Caco-2 (cell line): ENCODE measurements around the gene RYR2. TPM values are rescaled to one million over a fixed set of nuclear protein-coding genes. Genes with fewer than 3 reads are reported as not detected.

ENCODE experiments used
- BruUV-seq: library from RNA; stranded (reverse); fragments of 400-500 nt; replicated peaks from 2 replicates; lab custom pipeline; 2021; lab: Mats Ljungman, UMichigan
- CTCF ChIA-PET: fragments of 300-600 bp; sonication (Branson Sonifier 250); formaldehyde crosslinking; loops from one replicate; lab custom pipeline; 2022; ENCODE audit warnings: antibody characterized with exemption; lab: Charles Lee
- POLR2A ChIA-PET: fragments of 300-600 bp; sonication (Branson Sonifier 250); formaldehyde crosslinking; loops from one replicate; lab custom pipeline; 2022; ENCODE audit warnings: antibody characterized with exemption; lab: Charles Lee
- DNase-seq, 2 experiments: peaks; one replicate each; pipeline versions ENCODE4 v3.0.0 to v3.0.0-alpha.2; 2020 to 2022
- H3K27me3 ChIP-seq: replicated peaks from 2 replicates; pipeline ENCODE4 v1.6.0; 2011; ENCODE audit warnings: low read length; ENCODE audit not compliant: control insufficient read depth, insufficient read depth
- H3K36me3 ChIP-seq: 2 replicates; pipeline ENCODE4 v1.5.1; 2011; ENCODE audit warnings: low read length; ENCODE audit not compliant: control insufficient read depth, insufficient read depth
- H3K4me1 ChIP-seq: fragments of 250-450 bp; sonication (Bioruptor Pico); 2 replicates; pipeline ENCODE4 v1.5.1; 2020; ENCODE audit warnings: mild to moderate bottlenecking
- H3K4me3 ChIP-seq: 2 replicates; pipeline ENCODE4 v1.5.1; 2011; ENCODE audit warnings: low read depth, mild to moderate bottlenecking, control low read depth, low read length
- H3K9me3 ChIP-seq: fragments of 250-450 bp; sonication (Bioruptor Pico); 2 replicates; pipeline ENCODE4 v1.5.1; 2020; ENCODE audit warnings: mild to moderate bottlenecking, moderate library complexity
- H3K27ac Mint-ChIP-seq: one replicate; pipeline ENCODE4 v1.8.0; 2022; ENCODE audit warnings: mixed read lengths; ENCODE audit not compliant: unreplicated experiment
- H3K27me3 Mint-ChIP-seq: one replicate; pipeline ENCODE4 v1.8.0; 2022; ENCODE audit warnings: mixed read lengths; ENCODE audit not compliant: insufficient read depth, unreplicated experiment
- H3K36me3 Mint-ChIP-seq: one replicate; pipeline ENCODE4 v1.8.0; 2022; ENCODE audit warnings: mild to moderate bottlenecking, mixed read lengths; ENCODE audit not compliant: insufficient read depth, unreplicated experiment
- H3K4me1 Mint-ChIP-seq: one replicate; pipeline ENCODE4 v1.8.0; 2022; ENCODE audit warnings: low read depth, mixed read lengths; ENCODE audit not compliant: unreplicated experiment
- H3K4me3 Mint-ChIP-seq: one replicate; pipeline ENCODE4 v1.8.0; 2022; ENCODE audit warnings: mild to moderate bottlenecking, moderate library complexity, mixed read lengths; ENCODE audit not compliant: unreplicated experiment
- H3K9me3 Mint-ChIP-seq: one replicate; pipeline ENCODE4 v1.8.0; 2022; ENCODE audit warnings: mixed read lengths; ENCODE audit not compliant: unreplicated experiment
- CTCF ChIP-seq, 2 experiments: fragments of 200-600 bp in 1 of 2; IDR thresholded peaks; 1 replicate in 1 of 2; 2 replicates in 1 of 2; pipeline versions ENCODE4 v1.5.1 to v1.8.0; 2011 to 2022; ENCODE audit warnings: antibody characterized with exemption in 1 of 2, control low read depth in 1 of 2, inconsistent platforms in 1 of 2, low read depth in 1 of 2, low read length in 1 of 2, mild to moderate bottlenecking in 1 of 2, moderate library complexity in 1 of 2; ENCODE audit not compliant: insufficient read depth in 1 of 2, severe bottlenecking in 1 of 2, unreplicated experiment in 1 of 2
- intact Hi-C: fragments of 100-400 bp; cut with micrococcal nuclease; formaldehyde crosslinking; loops from one replicate; pipeline ENCODE4 v1.10.0; 2022; ENCODE audit not compliant: unreplicated experiment
- total RNA-seq: library from RNA; stranded (reverse); gene quantifications from 2 replicates; pipeline ENCODE4 v1.2.3, GENCODE V29; 2022

RYR2 gene
- total RNA-seq, 1 experiment from 2014 or later = 3.4 TPM

GRCh38 chr1:237786066-237786719, 744.2 kb downstream of the RYR2 start:
- BruUV-seq = no TSS peak
- CTCF ChIA-PET = no interaction called here

GRCh38 chr1:237788069-237788468, 746.1 kb downstream of the RYR2 start:
- Histone ChIP-seq H3K9me3 (no peaks in the 10 kb centered on the region), H3K4me1 (no peaks in the 10 kb centered on the region), H3K4me3 (no peak overlapping the region), H3K36me3 (no peaks in the 10 kb centered on the region), H3K27me3 (no peaks in the 10 kb centered on the region)
- H3K4me3 Mint-ChIP-seq = no peak overlapping the region
- no peak for TF ChIP-seq CTCF (IDR thresholded peaks at IDR 0.05; ENCODE audit: insufficient read depth in 1 of 2, low read depth in 1 of 2, low read length in 1 of 2, severe bottlenecking in 1 of 2, unreplicated experiment in 1 of 2)
- CTCF ChIA-PET = no interaction called here
- BruUV-seq = no TSS peak
- no peaks in the 10 kb centered on the region for H3K36me3 Mint-ChIP-seq
- no peak overlapping the region for H3K27ac Mint-ChIP-seq
- POLR2A ChIA-PET = no interaction called here
- DNase-seq = no peak
- H3K9me3 Mint-ChIP-seq = peaks cover 9% of the 10 kb centered on the region
- H3K27me3 Mint-ChIP-seq = no peaks in the 10 kb centered on the region
- H3K4me1 Mint-ChIP-seq = no peaks in the 10 kb centered on the region
- intact Hi-C loops = no loop called here

More at GRCh38 chr1:237786066-237786719, 744.2 kb downstream of the RYR2 start:
- TF ChIP-seq CTCF (IDR thresholded peaks at IDR 0.05; ENCODE audit: insufficient read depth in 1 of 2, low read depth in 1 of 2, low read length in 1 of 2, severe bottlenecking in 1 of 2, unreplicated experiment in 1 of 2) = no peak
- intact Hi-C loops = no loop called here
- no peaks in the 10 kb centered on the region for H3K36me3 Mint-ChIP-seq
- no peaks in the 10 kb centered on the region for H3K4me1 Mint-ChIP-seq
- Histone ChIP-seq H3K27me3 (no peaks in the 10 kb centered on the region), H3K36me3 (no peaks in the 10 kb centered on the region), H3K4me3 (no peak overlapping the region), H3K4me1 (no peaks in the 10 kb centered on the region), H3K9me3 (no peaks in the 10 kb centered on the region)
- H3K27ac Mint-ChIP-seq = no peak overlapping the region
- POLR2A ChIA-PET = no interaction called here
- peaks cover 9% of the 10 kb centered on the region for H3K9me3 Mint-ChIP-seq
- H3K27me3 Mint-ChIP-seq = no peaks in the 10 kb centered on the region
- no peak for DNase-seq
- no peak overlapping the region for H3K4me3 Mint-ChIP-seq

- Mint-ChIP-seq H3K27me3 (no peaks in the 10 kb centered on the region), H3K27ac (no peak overlapping the region), H3K9me3 (no peaks in the 10 kb centered on the region), H3K4me3 (no peak overlapping the region), H3K4me1 (no peaks in the 10 kb centered on the region), H3K36me3 (no peaks in the 10 kb centered on the region)
- Histone ChIP-seq H3K4me3 (no peak overlapping the region), H3K36me3 (no peaks in the 10 kb centered on the region), H3K4me1 (peaks cover 8% of the 10 kb centered on the region), H3K9me3 (no peaks in the 10 kb centered on the region), H3K27me3 (no peaks in the 10 kb centered on the region)
- BruUV-seq = no TSS peak
- DNase-seq = no peak
- intact Hi-C loops = no loop called here
- ChIA-PET POLR2A (no interaction called here), CTCF (no interaction called here)
- no peak for TF ChIP-seq CTCF (IDR thresholded peaks at IDR 0.05; ENCODE audit: insufficient read depth in 1 of 2, low read depth in 1 of 2, low read length in 1 of 2, severe bottlenecking in 1 of 2, unreplicated experiment in 1 of 2)
Measured at GRCh38 chr1:237789619-237790018, 747.6 kb downstream of the RYR2 start.
